ENCODE measurements around the gene GTF2H4.
"Not testable (repeated sequence)": the region's sequence is repeated elsewhere in the genome, so short reads cannot be mapped to it uniquely, and the experiment has no call there.

The GTF2H4 gene

DNA sequence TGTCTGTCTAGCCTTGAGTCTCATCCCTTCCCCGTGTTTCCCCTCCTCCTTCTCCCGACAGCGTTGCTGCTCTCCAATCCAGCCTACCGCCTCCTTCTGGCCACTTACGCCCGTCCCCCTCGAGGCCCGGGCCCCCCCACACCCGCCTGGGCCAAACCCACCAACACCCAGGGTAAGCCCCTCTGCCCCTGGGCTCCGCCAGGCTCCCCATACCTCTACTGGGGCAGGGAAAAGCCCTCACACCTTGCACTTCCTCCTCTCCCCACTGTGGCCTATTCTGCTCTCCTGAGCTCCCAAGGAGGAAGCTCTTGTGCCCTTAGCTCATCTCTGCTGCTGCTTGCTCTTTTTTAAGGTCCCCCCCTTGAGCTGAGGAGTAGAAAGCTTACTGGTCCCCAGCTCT is 12.7 kb upstream of the GTF2H4 start:
- no peak for DNase-seq

DNA sequence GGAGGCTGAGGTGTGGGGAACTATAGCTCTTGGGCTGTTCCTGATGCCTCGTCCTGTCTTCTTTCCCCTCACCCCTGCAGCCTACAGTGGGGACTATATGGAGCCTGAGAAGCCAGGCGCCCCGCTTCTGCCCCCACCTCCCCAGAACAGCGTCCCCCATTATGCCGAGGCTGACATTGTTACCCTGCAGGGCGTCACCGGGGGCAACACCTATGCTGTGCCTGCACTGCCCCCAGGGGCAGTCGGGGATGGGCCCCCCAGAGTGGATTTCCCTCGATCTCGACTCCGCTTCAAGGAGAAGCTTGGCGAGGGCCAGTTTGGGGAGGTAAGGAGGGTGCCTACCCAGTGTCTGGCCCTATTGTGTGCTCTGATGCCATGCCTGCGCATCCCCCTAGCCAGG is 11.5 kb upstream of the GTF2H4 start:
- no peak for DNase-seq

DNA sequence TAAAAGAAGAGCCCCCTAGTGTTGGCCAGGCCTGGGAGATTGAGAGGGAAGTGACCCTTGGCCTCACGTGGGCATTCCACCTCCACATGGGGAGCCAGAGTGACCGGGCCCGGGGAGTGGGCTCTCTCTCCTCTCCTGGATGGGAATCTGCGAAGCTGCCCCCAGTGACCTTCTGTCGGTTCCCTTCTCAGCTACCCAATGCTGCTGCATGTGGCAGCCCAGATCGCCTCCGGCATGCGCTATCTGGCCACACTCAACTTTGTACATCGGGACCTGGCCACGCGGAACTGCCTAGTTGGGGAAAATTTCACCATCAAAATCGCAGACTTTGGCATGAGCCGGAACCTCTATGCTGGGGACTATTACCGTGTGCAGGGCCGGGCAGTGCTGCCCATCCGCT is 10.1 kb upstream of the GTF2H4 start:
- DNase-seq: no peak

DNA sequence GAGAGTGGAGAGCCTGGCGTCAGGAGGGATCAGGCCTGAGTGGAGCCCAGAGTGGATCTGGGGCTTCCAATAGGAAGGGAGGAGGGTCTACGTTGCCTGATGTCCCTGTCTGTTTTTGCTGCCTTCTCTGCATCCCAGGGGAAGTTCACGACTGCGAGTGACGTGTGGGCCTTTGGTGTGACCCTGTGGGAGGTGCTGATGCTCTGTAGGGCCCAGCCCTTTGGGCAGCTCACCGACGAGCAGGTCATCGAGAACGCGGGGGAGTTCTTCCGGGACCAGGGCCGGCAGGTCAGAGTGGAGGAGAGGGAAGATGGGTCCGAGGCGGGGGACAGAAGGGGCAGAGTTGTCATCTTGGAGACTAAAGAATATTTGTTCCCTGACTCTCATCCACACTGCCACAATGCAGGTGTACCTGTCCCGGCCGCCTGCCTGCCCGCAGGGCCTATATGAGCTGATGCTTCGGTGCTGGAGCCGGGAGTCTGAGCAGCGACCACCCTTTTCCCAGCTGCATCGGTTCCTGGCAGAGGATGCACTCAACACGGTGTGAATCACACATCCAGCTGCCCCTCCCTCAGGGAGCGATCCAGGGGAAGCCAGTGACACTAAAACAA is 9.2 kb upstream of the GTF2H4 start:
- no peak for DNase-seq

DNA sequence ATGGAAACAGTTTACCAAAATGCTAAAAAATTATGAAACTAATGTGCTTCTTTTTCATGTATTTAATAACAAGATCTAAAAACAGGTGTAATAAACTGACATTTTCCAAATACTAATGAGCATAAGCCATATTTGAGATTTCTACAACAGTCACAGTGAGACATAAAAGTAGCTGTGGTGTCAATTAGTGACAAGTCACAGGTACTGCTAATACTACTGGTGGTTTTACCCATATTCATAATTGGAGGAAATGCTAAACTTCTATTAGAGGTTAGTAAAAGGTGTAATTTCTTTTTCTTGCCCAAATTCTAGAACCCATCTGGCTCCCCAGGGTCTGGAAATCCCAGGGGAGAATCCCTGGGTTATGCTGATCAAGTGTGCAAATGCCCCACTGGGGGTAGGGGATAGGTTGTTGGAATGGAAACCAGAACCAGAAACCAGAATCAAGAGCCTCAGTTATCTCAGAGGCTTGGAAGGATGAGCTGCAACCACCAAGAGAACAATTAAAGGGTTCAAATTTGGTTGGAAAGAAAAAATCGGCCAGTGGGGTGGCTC is 7.1 kb upstream of the GTF2H4 start:
- DNase-seq: no peak

DNA sequence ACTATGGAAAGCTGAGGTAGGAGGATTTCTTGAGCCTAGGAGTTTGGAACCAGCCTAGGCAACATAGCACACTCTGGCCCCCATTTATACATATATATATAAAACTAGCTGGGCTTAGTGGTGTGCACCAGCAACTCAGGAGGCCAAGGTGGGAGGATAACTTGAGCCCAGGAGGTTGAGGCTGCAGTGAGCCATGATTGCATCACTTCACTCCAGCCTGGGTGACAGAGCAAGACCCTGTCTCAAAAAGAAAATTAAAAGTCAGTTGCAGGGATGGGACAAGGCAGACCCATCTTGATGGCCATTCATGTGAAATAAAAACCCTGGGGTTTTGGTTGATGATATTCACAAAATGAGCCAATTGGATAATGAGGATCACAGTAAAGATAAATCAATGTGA is 6.6 kb upstream of the GTF2H4 start:
- no peak for DNase-seq

DNA sequence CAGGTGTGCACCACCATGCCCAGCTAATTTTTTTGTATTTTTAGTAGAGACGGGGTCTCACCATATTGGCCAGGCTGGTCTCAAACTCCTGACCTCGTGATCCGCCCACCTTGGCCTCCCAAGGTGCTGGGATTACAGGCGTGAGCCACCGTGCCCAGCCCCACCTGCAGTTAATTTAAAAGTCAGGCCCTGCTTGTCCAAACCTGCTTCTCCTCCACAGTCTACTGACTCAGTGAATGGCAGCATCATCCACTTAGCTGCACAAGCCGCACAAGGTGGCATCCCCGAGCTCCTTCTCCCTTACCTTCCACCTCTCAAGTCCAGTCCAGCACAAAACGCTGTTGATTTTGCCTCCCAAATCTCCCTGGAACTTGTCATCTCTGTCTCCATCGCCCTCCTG is 5.8 kb upstream of the GTF2H4 start:
- not testable (repeated sequence) for DNase-seq

DNA sequence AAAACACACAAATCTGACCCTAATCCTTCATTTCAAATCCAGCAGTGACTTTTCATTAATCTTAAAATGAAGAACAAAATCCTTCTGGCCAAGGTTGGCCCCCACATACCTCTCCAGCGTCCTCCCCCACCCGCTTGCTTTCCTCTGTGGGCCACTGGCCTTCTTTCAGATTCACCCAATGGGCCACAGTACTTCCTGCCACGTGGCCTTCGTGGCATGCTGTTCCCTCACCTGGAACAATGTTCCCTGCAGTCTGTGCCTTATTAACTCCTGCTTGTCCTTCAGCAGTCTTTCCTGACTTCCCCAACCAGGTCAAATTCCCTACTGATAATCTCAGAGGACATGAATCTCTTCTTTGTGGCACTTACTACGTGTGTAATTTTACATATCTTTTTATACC is 5.3 kb upstream of the GTF2H4 start:
- DNase-seq: no peak

DNA sequence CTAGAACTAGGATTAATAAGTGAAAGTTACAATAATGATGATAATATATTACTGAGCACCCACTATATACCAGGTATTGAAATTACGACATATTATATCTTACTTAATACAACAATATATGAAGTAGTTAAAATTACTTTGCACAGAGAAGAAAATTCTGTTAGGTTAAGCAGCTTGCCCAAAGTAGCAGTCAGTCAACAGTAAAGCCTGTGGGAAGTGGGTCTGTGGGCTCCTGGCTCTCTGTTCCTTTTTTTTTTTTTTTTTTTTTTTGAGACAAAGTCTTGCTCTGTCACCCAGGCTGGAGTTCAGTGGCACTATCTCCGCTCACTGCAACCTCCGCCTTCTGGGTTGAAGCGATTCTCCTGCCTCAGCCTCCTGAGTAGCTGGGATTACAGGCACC is 4.8 kb upstream of the GTF2H4 start:
- no peak for DNase-seq

DNA sequence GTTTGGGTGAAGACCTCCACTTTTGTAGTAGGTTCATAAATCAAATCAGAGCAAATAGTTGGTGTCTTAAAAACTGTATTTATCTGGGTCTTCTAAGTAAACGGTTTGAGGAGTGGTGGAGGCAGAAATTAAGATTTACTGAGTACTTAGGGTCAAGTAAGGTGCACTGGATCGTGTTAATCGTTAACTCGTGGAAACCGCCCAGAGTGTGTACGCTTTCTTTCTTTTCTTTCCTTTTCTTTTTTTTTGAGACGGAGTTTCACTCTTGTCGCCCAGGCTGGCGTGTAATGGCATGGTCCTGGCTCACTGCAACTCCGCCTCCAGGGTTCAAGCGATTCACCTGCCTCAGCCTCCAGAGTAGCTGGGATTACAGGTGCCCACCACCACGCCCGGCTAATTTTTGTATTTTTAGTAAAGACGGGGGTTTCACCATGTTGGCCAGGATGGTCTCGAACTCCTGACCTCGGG is 683 bp upstream of the GTF2H4 start:
- not testable (repeated sequence) for DNase-seq

DNA sequence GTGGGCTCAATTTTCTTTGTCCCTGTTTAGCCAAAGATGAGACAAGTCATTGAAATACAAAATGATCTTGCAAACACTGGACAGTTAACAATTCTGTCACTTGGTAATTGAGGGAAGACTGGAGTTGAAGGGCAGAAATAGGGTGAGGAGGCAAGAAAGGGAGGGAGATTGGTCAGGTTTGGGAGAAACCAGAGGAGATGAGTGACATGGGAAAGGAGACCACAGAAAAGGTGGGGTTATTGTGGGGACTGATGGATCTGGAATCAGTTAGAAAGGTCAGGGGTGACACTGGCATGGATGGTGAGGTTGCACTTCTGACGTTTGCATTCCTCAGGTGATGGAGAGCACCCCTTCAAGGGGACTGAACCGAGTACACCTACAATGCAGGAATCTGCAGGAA is 693 bp downstream of the GTF2H4 start:
- DNase-seq: no peak

DNA sequence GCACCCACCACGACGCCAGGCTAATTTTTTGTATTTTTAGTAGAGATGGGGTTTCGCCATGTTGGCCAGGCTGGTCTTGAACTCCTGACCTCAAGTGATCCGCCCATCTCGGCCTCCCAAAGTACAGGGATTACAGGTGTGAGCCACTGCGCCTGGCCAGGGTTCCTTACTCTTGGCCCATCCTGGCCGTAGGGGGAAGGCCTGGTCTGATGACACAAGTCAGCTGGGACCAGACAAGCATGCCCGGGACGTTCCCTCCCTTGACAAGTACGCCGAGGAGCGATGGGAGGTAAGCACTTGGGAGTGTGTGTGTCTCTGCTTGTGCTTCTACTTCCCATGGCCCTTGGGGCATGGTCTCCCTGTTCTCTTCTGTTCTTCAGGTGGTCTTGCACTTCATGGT is 2.5 kb downstream of the GTF2H4 start:
- DNase-seq: not testable (repeated sequence)

DNA sequence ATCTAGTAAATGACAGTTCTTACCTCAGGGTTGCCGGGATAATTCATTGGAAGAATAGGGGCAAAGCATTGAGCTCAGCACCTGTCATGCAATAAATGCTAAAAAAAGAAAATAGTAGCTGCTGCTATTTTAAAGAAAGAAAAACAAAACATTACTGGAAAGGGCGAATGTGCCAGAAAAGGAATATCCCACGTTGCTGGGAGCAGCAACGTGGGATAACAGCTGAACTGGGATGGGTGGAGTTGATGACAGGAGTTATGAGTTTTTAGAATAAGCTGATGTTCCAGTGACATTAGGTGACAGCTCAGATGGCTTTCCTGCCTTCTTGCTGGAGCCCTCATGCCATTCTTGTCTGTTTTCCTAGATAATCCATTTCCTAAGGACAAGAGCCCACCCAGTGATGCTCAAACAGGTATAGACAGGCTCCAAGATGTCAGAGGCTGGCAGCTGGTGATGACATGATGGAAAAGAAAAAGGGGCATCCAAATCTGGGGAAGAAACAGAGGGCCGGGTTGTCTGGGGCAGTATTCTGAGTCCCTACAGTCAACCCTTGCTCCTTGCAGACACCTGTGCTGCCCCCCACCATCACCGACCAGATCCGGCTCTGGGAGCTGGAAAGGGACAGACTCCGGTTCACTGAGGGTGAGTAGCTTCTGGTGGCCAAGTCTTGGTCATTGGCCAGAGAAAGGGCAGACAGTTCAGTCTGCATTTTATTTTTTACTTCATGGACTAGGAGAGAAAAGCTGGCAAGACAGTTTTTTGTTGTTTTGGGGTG is 4.9 kb downstream of the GTF2H4 start:
- no peak for DNase-seq

DNA sequence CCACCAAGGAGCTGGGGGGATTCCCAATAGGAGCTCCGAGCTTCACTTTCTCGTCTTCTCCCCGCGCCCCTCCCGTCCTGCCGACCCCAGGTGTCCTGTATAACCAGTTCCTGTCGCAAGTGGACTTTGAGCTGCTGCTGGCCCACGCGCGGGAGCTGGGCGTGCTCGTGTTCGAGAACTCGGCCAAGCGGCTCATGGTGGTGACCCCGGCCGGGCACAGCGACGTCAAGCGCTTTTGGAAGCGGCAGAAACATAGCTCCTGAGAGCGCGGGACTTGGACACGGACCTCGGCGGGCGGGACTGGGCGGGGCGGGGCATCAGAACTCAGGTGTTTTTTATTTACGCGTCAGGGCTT is 5.7 kb downstream of the GTF2H4 start:
- DNase-seq: no peak

DNA sequence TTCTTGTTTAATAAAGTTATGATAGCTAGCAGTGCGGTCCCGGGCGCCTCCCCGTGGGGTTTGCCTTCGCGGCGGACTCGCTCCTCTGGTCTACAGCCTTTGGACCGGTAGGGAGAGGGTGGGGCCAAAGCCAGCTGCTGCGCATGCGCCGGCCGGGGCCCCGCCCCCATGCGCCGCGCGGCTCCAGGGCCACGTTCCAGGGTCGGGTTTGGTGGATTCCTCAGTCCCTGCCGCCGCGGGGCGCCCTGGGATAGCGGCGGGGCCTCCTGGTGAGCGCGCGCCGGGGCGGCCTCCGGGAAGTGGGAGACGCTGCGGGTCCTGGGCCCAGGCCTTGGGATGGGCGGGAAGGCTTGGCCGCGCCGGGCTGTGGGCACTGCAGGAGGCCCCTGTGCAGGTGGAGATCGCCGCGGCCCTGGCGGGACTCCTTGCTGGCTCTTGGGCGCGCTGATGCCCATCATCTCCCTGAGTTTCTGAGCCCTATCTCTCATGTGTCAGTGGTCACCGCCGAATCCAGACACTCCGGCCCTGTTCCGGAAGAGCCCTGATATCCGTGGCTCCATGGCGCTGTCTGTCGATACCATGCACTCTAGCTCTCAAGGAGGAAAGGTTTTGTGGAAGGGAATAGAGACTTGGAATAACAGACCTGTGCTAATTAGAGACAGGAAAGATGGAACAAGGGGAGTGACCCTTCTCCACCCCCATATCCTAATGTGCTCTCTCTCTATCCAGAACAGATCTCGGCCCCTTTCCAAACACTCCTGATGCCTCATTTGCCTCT is 6.3 kb downstream of the GTF2H4 start, which contains the start of gene VARS2:
TSS of gene VARS2 (plus strand) at position 163 of the 778 bp plus-strand sequence. CDS start at position 762, 599 bp downstream.
- DNase-seq: peak; percentile 91

DNA sequence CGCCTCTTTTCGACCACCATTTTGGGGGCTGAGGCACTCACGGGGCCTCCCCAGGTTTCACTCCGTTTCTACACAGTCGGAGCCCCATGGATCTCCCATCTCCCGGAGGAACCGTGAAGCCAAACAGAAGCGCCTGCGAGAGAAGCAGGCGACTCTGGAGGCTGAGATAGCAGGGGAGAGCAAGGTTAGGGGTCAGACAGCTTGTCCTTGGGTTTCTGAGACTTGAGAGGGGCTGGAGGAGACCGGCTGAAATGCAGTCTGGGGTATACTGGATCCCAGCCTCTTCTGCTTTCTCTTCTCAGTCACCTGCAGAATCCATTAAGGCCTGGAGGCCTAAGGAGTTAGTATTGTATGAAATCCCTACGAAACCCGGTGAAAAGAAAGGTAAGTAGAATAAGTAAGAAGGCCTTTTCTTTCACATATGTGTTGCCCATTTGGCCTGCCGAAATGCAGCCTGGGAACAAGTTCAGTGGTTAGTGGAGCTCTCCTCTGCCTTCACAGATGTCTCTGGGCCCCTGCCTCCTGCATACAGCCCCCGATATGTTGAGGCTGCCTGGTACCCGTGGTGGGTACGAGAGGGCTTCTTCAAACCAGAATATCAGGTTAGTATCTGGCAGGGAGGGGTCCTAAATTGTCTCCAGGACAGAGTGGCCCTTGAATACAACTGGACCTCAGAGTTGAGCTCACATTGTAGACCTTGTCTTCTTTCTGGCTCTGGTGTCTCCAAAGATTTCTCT is 7.0 kb downstream of the GTF2H4 start:
- no peak for DNase-seq

DNA sequence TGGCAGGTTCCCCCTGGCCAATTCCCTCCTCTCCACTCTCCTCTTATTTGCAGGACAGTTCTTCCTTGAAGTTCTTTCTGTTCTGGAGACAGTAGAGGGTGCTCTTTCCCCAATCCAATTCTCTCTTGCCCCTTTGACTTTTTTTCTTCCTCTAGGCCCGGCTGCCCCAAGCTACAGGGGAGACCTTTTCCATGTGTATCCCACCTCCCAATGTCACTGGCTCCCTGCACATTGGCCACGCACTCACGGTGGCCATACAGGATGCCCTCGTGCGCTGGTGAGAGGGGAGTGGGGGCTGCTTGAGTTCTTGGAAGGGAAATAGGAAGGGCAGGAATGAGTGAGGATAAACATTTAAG is 7.6 kb downstream of the GTF2H4 start:
- DNase-seq: peak; percentile 73

DNA sequence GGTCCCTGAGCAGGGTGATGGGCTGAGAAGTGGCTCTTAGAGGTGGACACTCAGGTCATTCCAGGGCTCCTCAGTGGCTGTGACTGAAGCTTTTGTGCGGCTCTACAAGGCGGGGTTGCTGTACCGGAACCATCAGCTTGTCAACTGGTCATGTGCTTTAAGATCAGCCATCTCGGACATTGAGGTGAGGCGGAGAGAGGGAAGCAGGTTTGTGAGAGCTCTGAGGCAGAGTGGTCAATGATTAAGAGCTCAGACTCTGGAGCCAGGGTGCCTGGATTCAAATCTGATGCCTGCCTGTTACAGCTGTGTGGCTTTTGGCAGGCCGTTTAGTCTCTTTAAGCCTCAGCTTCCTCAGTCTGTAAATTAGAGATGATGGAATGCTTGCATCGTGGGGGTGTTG is 9.0 kb downstream of the GTF2H4 start:
- DNase-seq: no peak

DNA sequence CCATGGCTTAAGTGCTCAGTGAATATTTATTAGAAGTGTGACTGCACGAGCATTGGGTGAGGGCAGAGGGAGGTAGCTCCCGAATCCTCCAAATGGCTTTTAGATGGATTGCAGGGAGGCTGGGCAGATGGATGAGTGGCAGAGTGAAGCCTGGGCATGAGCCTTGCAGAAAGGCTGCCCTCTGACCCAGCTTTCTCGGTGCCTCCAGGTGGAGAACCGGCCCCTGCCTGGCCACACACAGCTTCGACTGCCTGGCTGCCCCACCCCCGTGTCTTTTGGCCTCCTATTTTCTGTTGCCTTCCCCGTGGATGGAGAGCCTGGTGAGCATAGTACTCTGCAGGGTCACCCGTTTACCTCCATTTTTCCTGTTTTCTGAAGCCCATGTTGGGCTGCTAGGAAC is 9.5 kb downstream of the GTF2H4 start:
- no peak for DNase-seq

DNA sequence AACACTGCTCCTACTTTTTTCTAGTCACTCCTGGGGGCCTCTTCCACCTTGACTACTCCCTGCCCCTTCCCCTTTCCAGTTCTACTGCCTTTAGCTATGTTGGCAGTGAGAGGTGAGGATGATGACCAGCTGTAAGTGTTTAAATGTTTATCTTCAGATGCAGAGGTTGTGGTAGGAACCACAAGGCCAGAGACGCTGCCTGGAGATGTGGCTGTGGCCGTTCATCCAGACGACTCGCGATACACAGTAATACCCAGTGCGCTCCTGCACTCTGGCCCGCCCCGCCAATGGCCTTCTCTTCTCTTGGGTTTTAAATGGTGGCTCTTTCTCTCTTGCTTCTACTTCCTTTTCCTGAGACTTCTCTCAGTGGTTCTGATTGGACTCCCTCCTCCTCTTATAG is 10.7 kb downstream of the GTF2H4 start:
- DNase-seq: no peak

DNA sequence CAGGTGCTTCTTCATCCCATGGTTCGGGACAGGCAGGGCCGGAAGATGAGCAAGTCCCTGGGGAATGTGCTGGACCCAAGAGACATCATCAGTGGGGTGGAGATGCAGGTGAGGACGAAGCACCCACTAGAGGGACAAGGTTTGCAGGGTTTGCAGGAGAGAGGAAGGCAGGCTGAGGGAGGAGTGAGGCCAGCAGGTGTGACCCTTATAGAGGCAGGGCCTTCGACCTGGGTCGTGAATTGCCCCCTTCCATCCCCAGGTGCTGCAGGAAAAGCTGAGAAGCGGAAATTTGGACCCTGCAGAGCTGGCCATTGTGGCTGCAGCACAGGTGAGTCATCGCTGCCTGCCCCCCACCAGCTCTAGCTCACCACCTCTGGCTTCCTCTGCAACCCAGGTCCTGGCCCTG is 14.4 kb downstream of the GTF2H4 start:
- DNase-seq: no peak

DNA sequence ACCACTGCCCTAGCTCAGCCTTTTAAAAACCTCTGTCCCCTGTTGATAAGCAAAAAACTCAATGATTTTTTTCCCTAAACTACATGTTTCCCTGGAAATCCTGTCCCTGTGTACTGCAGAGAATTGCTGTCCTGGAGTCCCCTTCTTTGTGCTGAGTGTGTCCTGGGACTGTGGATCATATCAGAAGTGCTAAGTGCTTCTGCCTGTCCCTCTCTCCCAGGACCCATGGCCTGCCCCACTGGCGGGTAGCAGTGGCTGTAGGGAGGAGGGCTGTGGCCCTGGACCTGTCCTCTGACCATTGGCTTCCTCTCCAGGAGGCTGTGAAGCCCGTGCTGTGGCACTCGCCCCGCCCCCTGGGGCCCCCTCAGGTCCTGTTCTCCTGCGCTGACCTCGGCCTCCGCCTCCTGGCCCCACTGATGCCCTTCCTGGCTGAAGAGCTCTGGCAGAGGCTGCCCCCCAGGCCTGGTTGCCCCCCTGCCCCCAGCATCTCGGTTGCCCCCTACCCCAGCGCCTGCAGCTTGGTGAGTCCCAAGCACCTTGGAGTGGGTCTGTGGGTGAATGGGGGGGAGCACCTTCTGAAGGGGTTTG is 16.1 kb downstream of the GTF2H4 start:
- DNase-seq: not testable (repeated sequence)

DNA sequence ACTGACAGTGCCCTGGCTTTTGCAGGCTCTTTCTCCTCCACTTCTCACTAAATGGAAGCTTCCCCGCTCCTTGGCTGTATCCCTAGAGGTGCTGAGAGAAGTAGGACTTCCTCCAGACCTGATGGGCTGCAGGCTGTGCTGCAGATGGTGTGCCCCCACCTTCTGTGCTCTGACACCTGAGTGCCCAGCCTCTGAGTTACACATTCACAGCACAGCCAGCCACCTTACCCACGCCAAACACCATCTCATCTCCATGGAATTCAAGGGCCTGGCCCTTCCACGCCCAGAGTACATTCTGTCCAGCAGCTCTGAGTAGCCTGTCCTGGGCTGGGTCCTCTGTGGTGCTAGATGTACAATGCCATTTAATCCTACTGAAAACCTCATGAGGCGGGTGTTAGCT is 18.6 kb downstream of the GTF2H4 start:
- DNase-seq: no peak
